DMS 273 (cell line): ENCODE measurements around the gene PMM1.
A peak's percentile ranks its signal among the peaks of the same experiment; 100 is the strongest.

Experiments
- DNase-seq: peaks from one replicate; lab custom pipeline; 2025; ENCODE audit not compliant: unreplicated experiment; lab: John Stamatoyannopoulos, UW

Gene PMM1

GRCh38 chr22:41539146-41540005, 50.3 kb downstream of the PMM1 start:
- no peak for DNase-seq

- DNase-seq: no peak
Observed at GRCh38 chr22:41538583-41538982, 51.1 kb downstream of the PMM1 start.

DNA sequence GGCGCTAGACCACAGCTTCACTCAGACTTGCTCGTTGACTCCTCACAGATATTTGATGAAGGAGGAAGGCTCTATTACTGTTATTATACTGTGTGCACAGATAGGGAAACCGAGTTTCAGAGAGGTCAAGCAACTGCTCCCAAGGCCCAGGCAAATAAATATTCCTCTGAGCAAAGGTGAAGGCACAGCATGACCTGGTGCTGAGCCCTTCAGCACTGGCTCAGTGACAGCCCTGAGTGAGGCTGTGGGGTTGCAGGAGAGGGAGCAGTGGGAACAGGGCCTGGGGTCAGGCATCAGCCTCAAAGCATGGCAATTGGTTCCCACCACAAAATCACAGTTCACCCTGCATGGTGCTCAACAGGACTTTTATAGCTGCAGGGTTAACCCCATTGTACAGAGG, 52.4 kb downstream of the PMM1 start:
- no peak for DNase-seq

GRCh38 chr22:41535244-41535643, 54.4 kb downstream of the PMM1 start:
- peak; percentile 52 for DNase-seq

DNA sequence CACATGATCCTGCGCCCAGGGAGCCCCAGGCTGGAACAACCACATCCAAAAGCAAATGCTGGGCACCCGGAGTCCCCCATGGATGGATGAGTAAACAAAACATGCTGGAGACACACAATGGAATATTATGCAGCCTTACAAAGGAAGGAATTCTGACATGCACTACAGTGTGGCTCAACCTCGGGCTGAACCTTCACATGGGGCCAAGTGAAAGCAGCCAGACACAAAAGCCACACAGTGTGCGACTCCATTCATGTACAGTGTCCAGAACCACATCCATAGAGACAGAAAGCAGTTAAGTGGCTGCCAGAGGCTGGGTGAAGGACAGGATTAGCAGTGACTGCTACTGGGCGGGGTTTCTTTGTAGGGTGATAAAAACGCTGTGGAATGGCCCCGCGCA, 55.4 kb downstream of the PMM1 start:
- DNase-seq: no peak

- DNase-seq: peak; percentile 73
Observed at GRCh38 chr22:41532908-41533825, 56.5 kb downstream of the PMM1 start.

DNA sequence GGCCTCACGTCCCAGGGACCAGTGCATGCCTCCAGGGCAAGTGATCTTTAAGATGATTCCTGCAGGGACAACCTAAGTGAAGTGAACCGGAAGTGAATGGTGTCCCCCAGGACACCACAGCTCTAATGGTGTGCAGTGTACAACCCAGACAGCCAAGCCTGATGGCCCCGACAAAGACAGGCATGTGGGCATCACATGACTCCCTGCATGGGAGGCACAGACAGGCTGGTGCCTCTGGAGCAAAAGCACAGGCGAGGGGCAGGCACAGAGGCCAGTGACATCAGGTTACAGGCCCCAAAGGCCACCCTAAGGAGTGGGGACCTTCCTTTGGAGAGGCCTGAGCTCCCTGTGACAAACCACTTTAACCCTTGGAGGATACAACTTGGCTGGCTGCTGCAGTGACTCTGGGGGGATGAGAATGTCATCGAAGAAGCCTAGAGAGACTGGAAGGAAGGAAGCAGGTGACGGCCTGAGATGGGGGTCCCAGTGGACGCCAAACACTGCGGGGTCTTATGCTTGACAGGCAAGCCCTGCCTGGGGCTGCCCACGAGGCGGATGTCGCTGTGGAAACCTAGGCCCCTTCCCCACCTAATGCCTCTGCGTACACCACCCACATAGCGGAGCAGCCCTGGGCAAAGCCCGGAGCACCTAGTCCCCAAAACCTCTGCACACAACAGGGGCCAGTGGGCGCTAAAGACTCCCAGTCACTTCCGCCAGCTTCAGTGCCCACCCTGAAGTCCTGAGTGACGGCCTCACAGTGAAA, 57.7 kb downstream of the PMM1 start:
- DNase-seq: no peak

DNA sequence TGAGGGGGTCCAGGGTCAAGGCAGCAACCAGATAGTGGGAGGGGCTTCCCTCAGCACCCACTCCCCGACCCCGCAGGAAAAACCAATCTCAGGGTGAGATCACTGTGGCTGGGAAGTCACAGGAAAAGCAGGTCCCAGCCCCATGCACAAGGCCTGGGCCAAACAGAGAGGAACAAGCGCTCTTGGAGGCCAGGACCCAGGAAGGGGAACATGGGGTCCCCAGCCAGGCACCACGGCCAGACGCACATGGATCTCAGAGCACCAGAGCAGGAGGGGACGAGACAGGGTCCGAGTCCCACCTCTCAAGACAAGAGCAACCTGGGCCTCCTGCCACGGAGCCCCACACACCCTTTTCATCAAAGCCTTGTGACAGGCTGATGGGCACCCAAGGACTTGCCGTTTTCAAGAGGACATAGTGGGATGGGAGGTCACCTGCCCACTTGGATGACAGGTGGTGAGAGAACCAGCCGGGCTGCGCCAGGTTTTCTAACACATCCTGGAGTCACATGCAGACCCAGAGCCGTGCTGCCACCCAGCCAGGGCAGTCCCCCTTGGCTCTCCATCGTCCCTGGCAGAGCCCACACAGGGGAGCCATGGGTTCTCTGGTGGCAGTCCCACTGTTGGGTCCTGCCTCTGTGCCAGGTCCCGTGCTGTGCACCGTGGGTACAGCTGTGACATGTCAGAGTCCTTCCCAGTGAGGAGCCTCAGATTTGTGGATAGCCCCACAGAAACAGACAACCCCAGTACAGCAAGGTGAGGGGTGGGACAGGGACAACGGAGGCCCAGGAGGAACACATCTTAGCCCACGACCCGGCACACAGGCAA, 58.5 kb downstream of the PMM1 start:
- no peak for DNase-seq

DNA sequence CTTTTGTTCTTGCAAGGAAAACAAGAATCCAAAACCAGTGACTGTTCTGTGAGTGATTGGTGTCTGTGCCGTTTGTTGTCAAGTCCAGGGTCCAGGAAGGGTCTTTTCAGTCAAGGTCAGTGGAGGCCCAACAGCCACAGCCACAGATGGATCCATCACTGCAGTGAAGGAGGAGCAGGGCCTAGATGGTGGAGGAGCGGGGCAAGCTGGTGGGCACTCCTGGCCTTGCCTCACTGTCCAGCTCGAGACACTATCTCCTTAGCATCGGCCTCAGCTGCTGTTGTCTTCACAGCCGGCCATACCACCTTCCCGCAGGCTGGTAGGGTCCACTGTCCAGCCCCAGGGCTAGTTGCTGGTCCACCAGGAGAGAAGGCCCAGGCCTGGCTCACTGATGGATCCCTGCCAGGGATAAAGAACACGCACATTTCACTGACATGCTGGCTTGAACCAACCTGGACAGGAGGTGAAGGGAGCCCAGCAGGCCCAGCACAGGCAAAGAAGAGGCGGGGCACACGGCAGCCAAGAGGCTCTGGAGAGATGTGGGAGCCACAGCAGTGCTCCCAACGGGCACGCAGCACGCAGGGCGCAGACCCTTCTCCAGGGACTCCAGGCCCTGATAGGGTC, 60.6 kb downstream of the PMM1 start:
- DNase-seq: no peak

GRCh38 chr22:41528132-41528766, 61.4 kb downstream of the PMM1 start:
- DNase-seq: no peak
